Naive thymus-derived CD4-positive, alpha-beta T cell (primary cell): ENCODE results near the gene FILIP1L. TPM values are rescaled to one million over a fixed set of nuclear protein-coding genes. Genes with fewer than 3 reads are reported as not detected.

ENCODE experiments used
- ATAC-seq: fragments of 150-1000 bp; cut with Tn5 transposase; 2 replicates; pipeline ENCODE4 v1.10.0; 2021; ENCODE audit warnings: mild to moderate bottlenecking, moderate library complexity
- CTCF ChIA-PET: fragments of 350-600 bp; sonication (Branson Sonifier 250); formaldehyde crosslinking; loops from one replicate; lab custom pipeline; 2021; ENCODE audit warnings: antibody characterized with exemption; lab: Charles Lee
- POLR2A ChIA-PET: fragments of 350-600 bp; sonication (Branson Sonifier 250); formaldehyde crosslinking; loops from one replicate; lab custom pipeline; 2021; ENCODE audit warnings: antibody characterized with exemption, inconsistent platforms; lab: Charles Lee
- DNase-seq, 9 donors: peaks; one replicate each; pipeline versions ENCODE4 v3.0.0 to v3.0.0-alpha.2; 2020 to 2022; ENCODE audit warnings: mixed read lengths in 1 of 9
- H3K27ac ChIP-seq: one replicate; pipeline ENCODE4 v1.7.0; 2013; ENCODE audit warnings: mild to moderate bottlenecking, low read depth, low read length, moderate library complexity
- H3K27me3 ChIP-seq, 2 donors: one replicate each; pipeline ENCODE4 v1.7.0; 2013; ENCODE audit warnings: low read length in 2 of 2, mild to moderate bottlenecking in 2 of 2, moderate library complexity in 2 of 2; ENCODE audit not compliant: control insufficient read depth in 2 of 2, insufficient read depth in 2 of 2
- H3K36me3 ChIP-seq, 3 experiments: 1 replicate in 2 of 3; 2 replicates in 1 of 3; pipeline ENCODE4 v1.7.0; 2013; ENCODE audit warnings: low read length in 3 of 3, mild to moderate bottlenecking in 3 of 3, moderate library complexity in 1 of 3; ENCODE audit not compliant: insufficient read depth in 3 of 3, control insufficient read depth in 2 of 3
- H3K4me1 ChIP-seq, 2 donors: one replicate each; pipeline ENCODE4 v1.7.0; 2013; ENCODE audit warnings: low read length in 2 of 2, mild to moderate bottlenecking in 2 of 2, moderate library complexity in 1 of 2; ENCODE audit not compliant: control insufficient read depth in 2 of 2, insufficient read depth in 2 of 2
- H3K4me3 ChIP-seq: 2 replicates; pipeline ENCODE4 v1.7.0; 2013; ENCODE audit warnings: mild to moderate bottlenecking, low read length
- H3K9me3 ChIP-seq, 3 experiments: 1 replicate in 2 of 3; 2 replicates in 1 of 3; pipeline ENCODE4 v1.7.0; 2013; ENCODE audit warnings: low read length in 3 of 3; ENCODE audit not compliant: control insufficient read depth in 2 of 3
- H3K27ac Mint-ChIP-seq, 9 donors: one replicate each; pipeline ENCODE4 v1.8.0; 2020 to 2022; ENCODE audit warnings: mixed read lengths in 9 of 9, mild to moderate bottlenecking in 8 of 9, moderate library complexity in 5 of 9, inconsistent platforms in 2 of 9
- H3K27me3 Mint-ChIP-seq, 5 donors: one replicate each; pipeline ENCODE4 v1.8.0; 2021 to 2022; ENCODE audit warnings: mixed read lengths in 5 of 5, mild to moderate bottlenecking in 1 of 5
- H3K36me3 Mint-ChIP-seq, 5 donors: one replicate each; pipeline ENCODE4 v1.8.0; 2020 to 2022; ENCODE audit warnings: mixed read lengths in 5 of 5, mild to moderate bottlenecking in 3 of 5, inconsistent platforms in 1 of 5
- H3K4me1 Mint-ChIP-seq, 7 donors: one replicate each; pipeline ENCODE4 v1.8.0; 2020 to 2022; ENCODE audit warnings: mixed read lengths in 7 of 7, mild to moderate bottlenecking in 3 of 7, inconsistent platforms in 1 of 7
- H3K4me3 Mint-ChIP-seq, 10 donors: one replicate each; pipeline ENCODE4 v1.8.0; 2020 to 2022; ENCODE audit warnings: mild to moderate bottlenecking in 10 of 10, mixed read lengths in 10 of 10, moderate library complexity in 6 of 10, inconsistent platforms in 2 of 10
- H3K9me3 Mint-ChIP-seq, 11 donors: one replicate each; pipeline ENCODE4 v1.8.0; 2020 to 2022; ENCODE audit warnings: mixed read lengths in 11 of 11, mild to moderate bottlenecking in 4 of 11, inconsistent platforms in 1 of 11, moderate library complexity in 1 of 11
- intact Hi-C, 2 donors: fragments of 100-400 bp; cut with micrococcal nuclease; formaldehyde crosslinking; loops; one replicate each; pipeline ENCODE4 v1.15.1; 2023
- polyA plus RNA-seq, 2 donors: library from polyadenylated mRNA; unstranded; fragments of 300-500 nt; fragmentation: Illumina TruSeq; gene quantifications; one replicate each; pipeline ENCODE4 v1.2.3, GENCODE V29; 2021
- total RNA-seq, 6 experiments: library from RNA in 5 of 6; stranded (reverse) in 5 of 6; gene quantifications; 1 replicate in 5 of 6; 2 replicates in 1 of 6; pipeline ENCODE4 v1.2.3 and lab custom pipeline; 2021 to 2026

FILIP1L gene
- total and polyA plus RNA-seq, 7 experiments from 2014 or later: 0.13 to 6.7 (median 0.39) TPM; not detected in 2

GRCh38 chr3:99823723-99824711 is 290.3 kb downstream of the FILIP1L start:
- H3K27me3 Mint-ChIP-seq: no peaks in the 10 kb centered on the region
- H3K9me3 ChIP-seq: no peaks in the 10 kb centered on the region
- ChIA-PET CTCF (interaction anchor here (0.6 to 1.8 kb wide), 4 partner anchors 8 to 99 kb away, joined by 3 to 7 read pairs (median 4); no protein-coding TSS in a partner anchor), POLR2A (no interaction called here)
- no peaks in the 10 kb centered on the region for H3K36me3 ChIP-seq
- H3K27ac ChIP-seq: no peak overlapping the region
- no peak for ATAC-seq
- H3K4me1 Mint-ChIP-seq: peaks cover 11 to 41% (median 23%) of the 10 kb centered on the region in 7 donors
- intact Hi-C loops: no loop called here
- H3K4me1 ChIP-seq: peaks cover 2 to 3% of the 10 kb centered on the region in 2 donors
- no peak overlapping the region for H3K4me3 Mint-ChIP-seq
- no peaks in the 10 kb centered on the region for H3K27me3 ChIP-seq
- DNase-seq: no peak
- H3K36me3 Mint-ChIP-seq: peaks cover 0 to 14% (median 0%) of the 10 kb centered on the region in 5 donors
- H3K27ac Mint-ChIP-seq: peak overlapping the region in 1 of 9 donors; percentile 33
- H3K4me3 ChIP-seq: no peak overlapping the region
- H3K9me3 Mint-ChIP-seq: no peaks in the 10 kb centered on the region

- no peaks in the 10 kb centered on the region for H3K27me3 ChIP-seq
- H3K4me3 ChIP-seq: peak overlapping the region; percentile 80
- Mint-ChIP-seq H3K27ac (peak overlapping the region; percentile 93 to 100 (median 100)), H3K36me3 (peaks cover 0 to 4% (median 0%) of the 10 kb centered on the region in 5 donors), H3K4me3 (peak overlapping the region; percentile 84 to 99 (median 95)), H3K9me3 (peaks cover 0 to 3% (median 0%) of the 10 kb centered on the region in 11 donors), H3K4me1 (peaks cover 19 to 68% (median 47%) of the 10 kb centered on the region in 7 donors), H3K27me3 (no peaks in the 10 kb centered on the region)
- no peak overlapping the region for H3K27ac ChIP-seq
- ATAC-seq (no peak), DNase-seq (no peak)
- POLR2A ChIA-PET: interaction anchor here (0.5 to 1.8 kb wide), 2 partner anchors 80 to 442 kb away, joined by 3 to 9 read pairs; partner anchors contain the start of gene TBC1D23
- CTCF ChIA-PET: interaction anchor here (1.5 kb wide), 1 partner anchor 435 kb away, joined by 6 read pairs; no protein-coding TSS in a partner anchor
- H3K36me3 ChIP-seq: no peaks in the 10 kb centered on the region
- intact Hi-C loops: loop anchor here (1.0 to 5.0 kb wide), 7 partner anchors 391 to 1997 kb away; partner anchors contain the start of genes CPOX (in 1 of the 2), CRYBG3 (in 1 of the 2), DCBLD2 (in 1 of the 2) and NIT2 (in 1 of the 2)
- H3K9me3 ChIP-seq: no peaks in the 10 kb centered on the region
- H3K4me1 ChIP-seq: peaks cover 18 to 22% of the 10 kb centered on the region in 2 donors
These were observed 295.5 kb downstream of the FILIP1L start for GRCh38 chr3:99818818-99819217.

- H3K36me3 Mint-ChIP-seq: peaks cover 0 to 4% (median 0%) of the 10 kb centered on the region in 5 donors
- peak within 1 kb of the TSS; percentile 84 to 99 (median 95) for H3K4me3 Mint-ChIP-seq
- H3K9me3 Mint-ChIP-seq: peaks cover 0 to 3% (median 0%) of the 10 kb centered on the region in 11 donors
- Histone ChIP-seq H3K27me3 (no peaks in the 10 kb centered on the region), H3K36me3 (no peaks in the 10 kb centered on the region), H3K4me3 (peak within 1 kb of the TSS; percentile 80), H3K4me1 (peaks cover 18 to 22% of the 10 kb centered on the region in 2 donors), H3K9me3 (no peaks in the 10 kb centered on the region), H3K27ac (peak within 1 kb of the TSS; percentile 90)
- intact Hi-C loops: loop anchor here (1.0 to 5.0 kb wide), 15 partner anchors 14 to 1995 kb away; partner anchors contain the start of genes DCBLD2 (in 2 of the 2), LNP1 (in 2 of the 2), TBC1D23 (in 2 of the 2) and TFG (in 2 of the 2)
- DNase-seq: peak; percentile 96 to 98 (median 97)
- no peaks in the 10 kb centered on the region for H3K27me3 Mint-ChIP-seq
- peak; percentile 94 for ATAC-seq
- ChIA-PET POLR2A (interaction anchor here (0.6 to 1.8 kb wide), 5 partner anchors 9 to 916 kb away, joined by 3 to 9 read pairs (median 3); partner anchors contain the start of genes DCBLD2 and TBC1D23), CTCF (interaction anchor here (0.5 to 1.5 kb wide), 4 partner anchors 10 to 436 kb away, joined by 3 to 6 read pairs (median 4); no protein-coding TSS in a partner anchor)
- peak within 1 kb of the TSS; percentile 93 to 100 (median 100) for H3K27ac Mint-ChIP-seq
- H3K4me1 Mint-ChIP-seq: peaks cover 19 to 62% (median 41%) of the 10 kb centered on the region in 7 donors
These were observed 296.7 kb downstream of the FILIP1L start, which contains the start of gene CMSS1 for GRCh38 chr3:99817437-99818240. TSS of gene CMSS1 (plus strand) at chr3:99817862.

- intact Hi-C loops: loop anchor here (1.0 to 5.0 kb wide), 13 partner anchors 14 to 1995 kb away; partner anchors contain the start of genes DCBLD2 (in 2 of the 2), LNP1 (in 2 of the 2), TBC1D23 (in 2 of the 2) and TFG (in 2 of the 2)
- Histone ChIP-seq H3K36me3 (no peaks in the 10 kb centered on the region), H3K4me1 (peaks cover 18 to 22% of the 10 kb centered on the region in 2 donors), H3K4me3 (peak overlapping the region; percentile 80), H3K27ac (peak overlapping the region; percentile 90), H3K27me3 (no peaks in the 10 kb centered on the region), H3K9me3 (no peaks in the 10 kb centered on the region)
- peak in 1 of 9 donors; percentile 16 for DNase-seq
- Mint-ChIP-seq H3K4me1 (peaks cover 19 to 60% (median 41%) of the 10 kb centered on the region in 7 donors), H3K27me3 (peaks cover 0 to 5% (median 0%) of the 10 kb centered on the region in 5 donors), H3K27ac (peak overlapping the region; percentile 93 to 100 (median 100)), H3K9me3 (peaks cover 0 to 3% (median 0%) of the 10 kb centered on the region in 11 donors), H3K36me3 (peaks cover 0 to 4% (median 0%) of the 10 kb centered on the region in 5 donors), H3K4me3 (peak overlapping the region; percentile 84 to 99 (median 95))
- no peak for ATAC-seq
- CTCF ChIA-PET: interaction anchor here (0.6 to 1.5 kb wide), 3 partner anchors 15 to 437 kb away, joined by 3 to 6 read pairs (median 3); no protein-coding TSS in a partner anchor
- POLR2A ChIA-PET: interaction anchor here (1.8 kb wide), 1 partner anchor 444 kb away, joined by 9 read pairs; the partner anchor contains the start of gene TBC1D23
These were observed 297.3 kb downstream of the FILIP1L start for GRCh38 chr3:99817047-99817436.

GRCh38 chr3:99810403-99810802 is 303.9 kb downstream of the FILIP1L start:
- H3K36me3 Mint-ChIP-seq: peaks cover 4 to 6% (median 5%) of the 10 kb centered on the region in 5 donors

More at GRCh38 chr3:99810403-99810802, 303.9 kb downstream of the FILIP1L start:
- Histone ChIP-seq H3K4me3 (no peak overlapping the region), H3K9me3 (peaks cover 0 to 6% (median 0%) of the 10 kb centered on the region in 3 experiments), H3K27me3 (no peaks in the 10 kb centered on the region), H3K4me1 (no peaks in the 10 kb centered on the region), H3K36me3 (no peaks in the 10 kb centered on the region), H3K27ac (no peak overlapping the region)
- H3K27me3 Mint-ChIP-seq: peaks cover 0 to 5% (median 0%) of the 10 kb centered on the region in 5 donors
- intact Hi-C loops: no loop called here
- DNase-seq (no peak), ATAC-seq (no peak)
- no peak overlapping the region for H3K4me3 Mint-ChIP-seq
- CTCF ChIA-PET: interaction anchor here (0.8 to 1.2 kb wide), 2 partner anchors 993 to 1450 kb away, joined by 3 read pairs; no protein-coding TSS in a partner anchor
- H3K9me3 Mint-ChIP-seq: peaks cover 4 to 9% (median 5%) of the 10 kb centered on the region in 11 donors
- POLR2A ChIA-PET: no interaction called here
- no peak overlapping the region for H3K27ac Mint-ChIP-seq
- H3K4me1 Mint-ChIP-seq: peaks cover 0 to 4% (median 0%) of the 10 kb centered on the region in 7 donors
